GM12891 (cell line): ENCODE data around the gene ERICH6B.
A peak's percentile ranks its signal among the peaks of the same experiment; 100 is the strongest.

Experiments
- POLR2A ChIP-seq: IDR thresholded peaks from 2 replicates; pipeline ENCODE4 v1.6.1; 2011; ENCODE audit warnings: low read depth, low read length, control low read depth
- POLR2AphosphoS5 ChIP-seq: IDR thresholded peaks from 2 replicates; pipeline ENCODE4 v1.6.1; 2011; ENCODE audit warnings: low read depth, low read length, control low read depth
- POU2F2 ChIP-seq: IDR thresholded peaks from 2 replicates; pipeline ENCODE4 v1.6.1; 2011; ENCODE audit warnings: low read depth, mild to moderate bottlenecking, control low read depth, low read length, moderate library complexity
- SPI1 ChIP-seq: IDR thresholded peaks from 2 replicates; pipeline ENCODE4 v1.6.1; 2011; ENCODE audit warnings: low read depth, low read length, control low read depth
- TAF1 ChIP-seq: IDR thresholded peaks from 2 replicates; pipeline ENCODE4 v1.6.1; 2011; ENCODE audit warnings: low read depth, low read length, control low read depth

GRCh38 chr13:45626731-45627374, 11.3 kb upstream of the ERICH6B start:
- TF ChIP-seq POLR2AphosphoS5: no peak
- no peak for TF ChIP-seq POLR2A
- no peak for TF ChIP-seq TAF1
- TF ChIP-seq SPI1: peak; percentile 45; the same call in 1 of the 2 replicates
- TF ChIP-seq POU2F2: no peak
